Caco-2 (cell line): ENCODE data around the gene MSN. TPM values are rescaled to one million over a fixed set of nuclear protein-coding genes. Genes with fewer than 3 reads are reported as not detected.
"Not testable (repeated sequence)": the region's sequence is repeated elsewhere in the genome, so short reads cannot be mapped to it uniquely, and the experiment has no call there.

Source experiments
- BruUV-seq: library from RNA; stranded (reverse); fragments of 400-500 nt; replicated peaks from 2 replicates; lab custom pipeline; 2021; lab: Mats Ljungman, UMichigan
- CTCF ChIA-PET: fragments of 300-600 bp; sonication (Branson Sonifier 250); formaldehyde crosslinking; loops from one replicate; lab custom pipeline; 2022; ENCODE audit warnings: antibody characterized with exemption; lab: Charles Lee
- POLR2A ChIA-PET: fragments of 300-600 bp; sonication (Branson Sonifier 250); formaldehyde crosslinking; loops from one replicate; lab custom pipeline; 2022; ENCODE audit warnings: antibody characterized with exemption; lab: Charles Lee
- DNase-seq, 2 experiments: peaks; one replicate each; pipeline versions ENCODE4 v3.0.0 to v3.0.0-alpha.2; 2020 to 2022
- H3K27me3 ChIP-seq: replicated peaks from 2 replicates; pipeline ENCODE4 v1.6.0; 2011; ENCODE audit warnings: low read length; ENCODE audit not compliant: control insufficient read depth, insufficient read depth
- H3K36me3 ChIP-seq: 2 replicates; pipeline ENCODE4 v1.5.1; 2011; ENCODE audit warnings: low read length; ENCODE audit not compliant: control insufficient read depth, insufficient read depth
- H3K4me1 ChIP-seq: fragments of 250-450 bp; sonication (Bioruptor Pico); 2 replicates; pipeline ENCODE4 v1.5.1; 2020; ENCODE audit warnings: mild to moderate bottlenecking
- H3K4me3 ChIP-seq: 2 replicates; pipeline ENCODE4 v1.5.1; 2011; ENCODE audit warnings: low read depth, mild to moderate bottlenecking, control low read depth, low read length
- H3K9me3 ChIP-seq: fragments of 250-450 bp; sonication (Bioruptor Pico); 2 replicates; pipeline ENCODE4 v1.5.1; 2020; ENCODE audit warnings: mild to moderate bottlenecking, moderate library complexity
- H3K27ac Mint-ChIP-seq: one replicate; pipeline ENCODE4 v1.8.0; 2022; ENCODE audit warnings: mixed read lengths; ENCODE audit not compliant: unreplicated experiment
- H3K27me3 Mint-ChIP-seq: one replicate; pipeline ENCODE4 v1.8.0; 2022; ENCODE audit warnings: mixed read lengths; ENCODE audit not compliant: insufficient read depth, unreplicated experiment
- H3K36me3 Mint-ChIP-seq: one replicate; pipeline ENCODE4 v1.8.0; 2022; ENCODE audit warnings: mild to moderate bottlenecking, mixed read lengths; ENCODE audit not compliant: insufficient read depth, unreplicated experiment
- H3K4me1 Mint-ChIP-seq: one replicate; pipeline ENCODE4 v1.8.0; 2022; ENCODE audit warnings: low read depth, mixed read lengths; ENCODE audit not compliant: unreplicated experiment
- H3K4me3 Mint-ChIP-seq: one replicate; pipeline ENCODE4 v1.8.0; 2022; ENCODE audit warnings: mild to moderate bottlenecking, moderate library complexity, mixed read lengths; ENCODE audit not compliant: unreplicated experiment
- H3K9me3 Mint-ChIP-seq: one replicate; pipeline ENCODE4 v1.8.0; 2022; ENCODE audit warnings: mixed read lengths; ENCODE audit not compliant: unreplicated experiment
- intact Hi-C: fragments of 100-400 bp; cut with micrococcal nuclease; formaldehyde crosslinking; loops from one replicate; pipeline ENCODE4 v1.10.0; 2022; ENCODE audit not compliant: unreplicated experiment
- total RNA-seq: library from RNA; stranded (reverse); gene quantifications from 2 replicates; pipeline ENCODE4 v1.2.3, GENCODE V29; 2022
- TF ChIP-seq, protein P1 (sequence below), 2 experiments: fragments of 200-600 bp in 1 of 2; IDR thresholded peaks; 1 replicate in 1 of 2; 2 replicates in 1 of 2; pipeline versions ENCODE4 v1.5.1 to v1.8.0; 2011 to 2022; ENCODE audit warnings: antibody characterized with exemption in 1 of 2, control low read depth in 1 of 2, inconsistent platforms in 1 of 2, low read depth in 1 of 2, low read length in 1 of 2, mild to moderate bottlenecking in 1 of 2, moderate library complexity in 1 of 2; ENCODE audit not compliant: insufficient read depth in 1 of 2, severe bottlenecking in 1 of 2, unreplicated experiment in 1 of 2

Gene MSN
- total RNA-seq, 1 experiment from 2014 or later, result 0.07 TPM

DNA sequence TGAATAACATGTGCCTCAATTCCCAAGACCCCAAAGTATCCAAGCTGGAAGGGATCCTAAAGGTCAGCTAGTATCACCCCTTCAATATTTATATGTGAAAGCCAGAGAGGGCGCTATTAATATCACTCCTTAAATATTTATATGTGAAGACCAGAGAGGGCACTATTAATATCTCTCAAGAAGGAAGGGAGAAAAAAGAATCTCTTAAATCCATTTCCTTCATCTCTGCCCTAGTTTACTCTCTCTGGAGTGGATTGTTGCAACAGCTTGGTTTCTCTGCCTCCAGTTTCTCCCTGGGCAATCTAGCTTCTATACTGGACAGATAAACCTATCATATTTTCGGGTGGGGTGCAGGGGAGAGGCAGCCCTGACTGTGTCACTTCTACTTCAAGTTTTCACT lies 31.6 kb upstream of the MSN start:
- Mint-ChIP-seq H3K4me1 (no peaks in the 10 kb centered on the region), H3K9me3 (peaks cover 6% of the 10 kb centered on the region), H3K27ac (no peak overlapping the region), H3K4me3 (no peak overlapping the region), H3K36me3 (no peaks in the 10 kb centered on the region), H3K27me3 (no peaks in the 10 kb centered on the region)
- no peaks in the 10 kb centered on the region for H3K36me3 ChIP-seq
- TF ChIP-seq, protein P1, sequence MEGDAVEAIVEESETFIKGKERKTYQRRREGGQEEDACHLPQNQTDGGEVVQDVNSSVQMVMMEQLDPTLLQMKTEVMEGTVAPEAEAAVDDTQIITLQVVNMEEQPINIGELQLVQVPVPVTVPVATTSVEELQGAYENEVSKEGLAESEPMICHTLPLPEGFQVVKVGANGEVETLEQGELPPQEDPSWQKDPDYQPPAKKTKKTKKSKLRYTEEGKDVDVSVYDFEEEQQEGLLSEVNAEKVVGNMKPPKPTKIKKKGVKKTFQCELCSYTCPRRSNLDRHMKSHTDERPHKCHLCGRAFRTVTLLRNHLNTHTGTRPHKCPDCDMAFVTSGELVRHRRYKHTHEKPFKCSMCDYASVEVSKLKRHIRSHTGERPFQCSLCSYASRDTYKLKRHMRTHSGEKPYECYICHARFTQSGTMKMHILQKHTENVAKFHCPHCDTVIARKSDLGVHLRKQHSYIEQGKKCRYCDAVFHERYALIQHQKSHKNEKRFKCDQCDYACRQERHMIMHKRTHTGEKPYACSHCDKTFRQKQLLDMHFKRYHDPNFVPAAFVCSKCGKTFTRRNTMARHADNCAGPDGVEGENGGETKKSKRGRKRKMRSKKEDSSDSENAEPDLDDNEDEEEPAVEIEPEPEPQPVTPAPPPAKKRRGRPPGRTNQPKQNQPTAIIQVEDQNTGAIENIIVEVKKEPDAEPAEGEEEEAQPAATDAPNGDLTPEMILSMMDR (IDR thresholded peaks at IDR 0.05; ENCODE audit: insufficient read depth in 1 of 2, low read depth in 1 of 2, low read length in 1 of 2, severe bottlenecking in 1 of 2, unreplicated experiment in 1 of 2), result no peak
- ChIA-PET CTCF (no interaction called here), POLR2A (no interaction called here)
- no peak for DNase-seq
- H3K9me3 ChIP-seq, result no peaks in the 10 kb centered on the region
- no TSS peak for BruUV-seq
- H3K4me3 ChIP-seq, result no peak overlapping the region
- no peaks in the 10 kb centered on the region for H3K4me1 ChIP-seq
- intact Hi-C loops, result no loop called here
- no peaks in the 10 kb centered on the region for H3K27me3 ChIP-seq

DNA sequence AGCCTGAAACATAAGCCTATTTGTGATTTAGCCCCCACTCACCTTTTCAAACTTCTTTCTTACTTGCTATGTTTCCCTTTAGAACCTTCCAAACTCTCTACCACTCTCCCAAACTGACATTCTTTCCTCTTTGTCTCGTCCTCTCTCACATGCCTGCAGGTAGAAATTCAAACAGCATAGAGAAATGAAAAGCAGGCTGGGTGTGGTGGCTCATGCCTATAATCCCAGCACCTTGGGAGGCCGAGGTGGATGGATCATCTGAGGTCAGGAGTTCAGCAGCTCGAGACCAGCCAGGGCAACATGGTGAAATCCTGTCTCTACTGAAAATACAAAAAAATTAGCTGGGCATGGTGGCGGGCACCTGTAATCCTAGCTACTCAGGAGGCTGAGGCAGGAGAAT lies 31.2 kb upstream of the MSN start:
- H3K27ac Mint-ChIP-seq, POLR2A ChIA-PET, DNase-seq, H3K36me3 Mint-ChIP-seq, intact Hi-C loops, H3K4me3 Mint-ChIP-seq, H3K4me1 ChIP-seq, BruUV-seq, H3K4me1 Mint-ChIP-seq, H3K4me3 ChIP-seq, H3K9me3 ChIP-seq, H3K36me3 ChIP-seq, H3K27me3 ChIP-seq, H3K9me3 Mint-ChIP-seq, H3K27me3 Mint-ChIP-seq, CTCF ChIA-PET: not testable (repeated sequence)

DNA sequence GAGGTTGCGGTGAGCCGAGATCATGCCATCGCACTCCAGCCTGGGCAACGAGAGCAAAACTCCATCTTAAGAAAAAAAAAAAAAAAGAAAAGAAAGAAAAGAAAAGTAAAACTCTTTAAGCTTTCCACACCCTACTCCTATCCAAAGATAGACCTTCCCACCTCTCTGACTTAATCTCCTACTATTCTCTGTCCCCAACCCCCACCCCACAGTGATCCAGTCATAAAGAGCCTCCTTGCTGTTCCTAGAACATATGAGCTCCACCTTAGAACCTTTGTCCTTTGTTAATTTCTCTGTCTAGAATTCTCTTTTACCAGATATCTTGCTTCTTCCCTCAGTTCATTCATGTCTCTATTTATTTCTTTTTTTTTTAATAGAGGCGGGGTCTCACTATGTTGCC lies 30.1 kb upstream of the MSN start:
- Mint-ChIP-seq H3K27me3 (no peaks in the 10 kb centered on the region), H3K27ac (no peak overlapping the region), H3K4me1 (no peaks in the 10 kb centered on the region), H3K9me3 (peaks cover 6% of the 10 kb centered on the region), H3K36me3 (no peaks in the 10 kb centered on the region), H3K4me3 (no peak overlapping the region)
- no peaks in the 10 kb centered on the region for H3K36me3 ChIP-seq
- H3K4me3 ChIP-seq, result no peak overlapping the region
- no peaks in the 10 kb centered on the region for H3K4me1 ChIP-seq
- H3K27me3 ChIP-seq, result no peaks in the 10 kb centered on the region
- CTCF ChIA-PET, result no interaction called here
- DNase-seq, result no peak
- BruUV-seq, result no TSS peak
- H3K9me3 ChIP-seq, result no peaks in the 10 kb centered on the region
- POLR2A ChIA-PET, result no interaction called here
- TF ChIP-seq, protein P1 (IDR thresholded peaks at IDR 0.05; ENCODE audit: insufficient read depth in 1 of 2, low read depth in 1 of 2, low read length in 1 of 2, severe bottlenecking in 1 of 2, unreplicated experiment in 1 of 2), result no peak
- intact Hi-C loops, result no loop called here

DNA sequence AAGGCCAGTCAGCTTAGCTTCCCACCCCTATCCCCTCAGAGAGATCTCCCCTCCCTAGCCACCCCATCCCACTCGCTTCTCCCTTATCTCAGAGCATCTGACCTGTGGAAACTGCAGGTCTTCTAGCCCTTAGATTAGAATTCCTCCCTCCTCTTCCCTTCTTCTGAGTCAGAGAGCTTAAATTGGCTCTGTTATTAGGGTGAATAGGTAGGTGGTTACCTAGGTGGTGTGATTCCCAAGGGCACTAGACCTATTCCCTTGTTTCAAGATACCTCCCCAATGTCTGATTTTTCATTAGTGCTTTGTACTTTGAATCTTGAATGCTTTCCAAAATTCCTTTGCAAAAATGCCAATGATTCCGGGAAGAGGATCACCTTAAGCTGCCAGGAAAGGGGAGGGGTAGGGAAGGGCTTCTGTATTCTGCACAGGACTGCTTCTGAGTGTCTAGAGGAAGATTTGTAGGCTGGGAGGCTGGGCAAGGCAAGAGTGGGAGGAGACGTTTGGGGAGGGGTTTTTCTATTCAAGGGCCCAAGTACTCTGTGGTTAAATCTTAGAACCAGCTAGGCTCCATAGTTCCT lies 24.5 kb upstream of the MSN start:
- Histone ChIP-seq H3K36me3 (no peaks in the 10 kb centered on the region), H3K27me3 (no peaks in the 10 kb centered on the region), H3K4me3 (no peak overlapping the region), H3K4me1 (no peaks in the 10 kb centered on the region), H3K9me3 (no peaks in the 10 kb centered on the region)
- no peak for DNase-seq
- ChIA-PET CTCF (no interaction called here), POLR2A (no interaction called here)
- Mint-ChIP-seq H3K4me1 (no peaks in the 10 kb centered on the region), H3K36me3 (no peaks in the 10 kb centered on the region), H3K4me3 (no peak overlapping the region), H3K9me3 (no peaks in the 10 kb centered on the region), H3K27ac (no peak overlapping the region), H3K27me3 (no peaks in the 10 kb centered on the region)
- TF ChIP-seq, protein P1 (IDR thresholded peaks at IDR 0.05; ENCODE audit: insufficient read depth in 1 of 2, low read depth in 1 of 2, low read length in 1 of 2, severe bottlenecking in 1 of 2, unreplicated experiment in 1 of 2), result no peak
- BruUV-seq, result no TSS peak
- intact Hi-C loops, result no loop called here
